A204.1 (cell line): ENCODE data around the gene MAGI3.
"Not testable (repeated sequence)": the region's sequence is repeated elsewhere in the genome, so short reads cannot be mapped to it uniquely, and the experiment has no call there.

Source experiments
- FAIRE-seq: peaks from 2 replicates; lab custom pipeline; 2012; peaks lifted over from hg19 to GRCh38; lab: Jason Lieb, UNC

MAGI3 gene

GRCh38 chr1:113517983-113518382 is 127.7 kb downstream of the MAGI3 start:
- no peak for FAIRE-seq

GRCh38 chr1:113519556-113519955 is 129.2 kb downstream of the MAGI3 start:
- FAIRE-seq: no peak

DNA sequence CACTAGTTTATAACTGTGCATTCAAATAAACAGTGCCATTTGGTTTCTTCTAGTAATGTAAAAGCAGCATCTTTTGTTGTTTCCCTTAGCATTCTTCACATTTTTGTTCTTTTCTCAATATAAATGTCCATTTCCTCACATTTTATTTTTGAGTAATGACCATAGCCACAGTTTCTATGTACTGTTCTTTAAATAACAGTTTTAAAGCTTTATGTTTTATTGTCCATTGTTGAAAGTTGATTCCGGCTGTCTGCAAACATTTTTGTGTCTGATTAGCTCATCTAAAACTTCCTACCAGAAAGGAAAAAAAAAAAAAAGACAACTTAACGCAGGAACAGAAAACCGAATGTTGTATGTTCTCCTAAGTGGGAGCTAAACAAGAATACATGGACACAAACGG is 139.7 kb downstream of the MAGI3 start:
- FAIRE-seq: no peak

DNA sequence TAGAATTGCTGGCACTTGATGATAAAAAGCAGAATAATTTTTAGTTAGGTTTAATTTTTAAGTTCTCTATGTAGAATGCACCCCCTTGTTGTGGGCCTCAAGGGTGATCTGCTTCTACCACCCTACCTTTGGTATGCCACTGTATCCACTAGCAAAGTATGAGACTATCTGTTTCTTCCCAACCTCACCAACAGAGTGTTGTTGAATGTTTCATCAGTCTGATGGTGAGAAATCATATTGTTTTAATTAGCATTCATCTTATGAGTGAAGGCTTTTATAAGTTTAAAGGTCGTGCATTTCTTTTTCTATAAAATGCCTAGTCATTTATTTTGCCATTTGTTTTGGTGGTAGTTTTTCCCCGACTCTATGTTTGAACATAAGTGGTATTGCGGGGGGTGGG is 141.0 kb downstream of the MAGI3 start:
- FAIRE-seq: no peak

DNA sequence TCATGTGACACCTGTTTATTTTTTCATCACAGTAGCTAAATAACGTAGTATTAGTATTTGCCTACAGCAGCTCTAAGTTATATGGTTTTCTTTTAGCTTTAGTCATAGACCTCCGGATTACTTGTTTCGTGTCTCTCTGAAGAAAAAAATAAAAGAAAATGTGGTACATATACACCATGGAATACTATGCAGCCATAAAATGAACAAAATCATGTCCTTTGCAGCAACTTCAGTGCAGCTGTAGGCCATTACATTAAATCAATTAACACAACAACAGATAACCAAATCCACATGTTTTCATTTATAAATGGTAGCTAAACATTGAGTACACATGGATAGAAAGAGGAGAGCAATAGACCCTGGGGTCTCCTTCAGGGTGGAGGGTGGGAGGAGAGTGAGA is 142.7 kb downstream of the MAGI3 start:
- FAIRE-seq: no peak

- FAIRE-seq: no peak
Measured at GRCh38 chr1:113534130-113534817, 144.0 kb downstream of the MAGI3 start.

GRCh38 chr1:113534875-113535274 is 144.6 kb downstream of the MAGI3 start:
- FAIRE-seq: no peak

- no peak for FAIRE-seq
Measured at GRCh38 chr1:113536182-113536780, 146.0 kb downstream of the MAGI3 start.

DNA sequence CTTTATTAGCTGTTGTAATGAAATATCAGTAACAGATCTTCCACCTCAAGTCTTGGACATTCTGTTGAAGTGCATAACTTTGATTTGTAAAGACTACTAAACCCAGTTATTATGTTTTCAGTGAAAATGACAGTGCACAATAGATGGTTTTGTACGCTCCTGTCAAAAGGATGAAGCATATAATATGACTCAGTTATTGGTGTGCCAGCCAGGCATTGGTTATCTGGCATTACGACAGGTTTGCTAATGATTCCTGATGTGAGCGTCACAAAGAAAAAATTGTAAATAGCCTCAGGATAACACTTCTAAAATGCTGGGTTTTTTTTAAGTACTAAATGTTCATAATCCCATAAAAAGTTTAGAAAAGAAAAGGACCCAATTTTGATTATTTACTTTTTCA is 147.9 kb downstream of the MAGI3 start:
- no peak for FAIRE-seq

GRCh38 chr1:113540335-113540734 is 150.0 kb downstream of the MAGI3 start:
- FAIRE-seq: no peak

DNA sequence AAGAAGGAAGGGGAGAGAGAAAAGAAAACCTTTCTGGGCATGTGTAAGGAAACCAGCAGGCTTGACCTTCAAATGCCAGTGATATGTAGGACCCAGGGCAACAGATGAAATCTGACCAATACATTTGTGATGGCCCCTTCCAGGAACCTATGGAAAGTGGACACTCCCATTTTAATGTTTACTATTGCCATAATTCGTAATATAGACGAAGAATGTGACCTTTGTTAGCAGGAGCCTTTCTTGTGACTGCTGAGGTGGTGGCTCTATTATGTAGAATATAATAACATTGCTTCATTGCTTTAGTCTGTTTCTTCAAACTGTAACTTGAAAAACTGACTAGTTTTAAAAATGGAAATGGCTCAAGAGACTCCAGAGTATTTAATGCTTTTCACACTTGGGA is 150.8 kb downstream of the MAGI3 start:
- FAIRE-seq: no peak

DNA sequence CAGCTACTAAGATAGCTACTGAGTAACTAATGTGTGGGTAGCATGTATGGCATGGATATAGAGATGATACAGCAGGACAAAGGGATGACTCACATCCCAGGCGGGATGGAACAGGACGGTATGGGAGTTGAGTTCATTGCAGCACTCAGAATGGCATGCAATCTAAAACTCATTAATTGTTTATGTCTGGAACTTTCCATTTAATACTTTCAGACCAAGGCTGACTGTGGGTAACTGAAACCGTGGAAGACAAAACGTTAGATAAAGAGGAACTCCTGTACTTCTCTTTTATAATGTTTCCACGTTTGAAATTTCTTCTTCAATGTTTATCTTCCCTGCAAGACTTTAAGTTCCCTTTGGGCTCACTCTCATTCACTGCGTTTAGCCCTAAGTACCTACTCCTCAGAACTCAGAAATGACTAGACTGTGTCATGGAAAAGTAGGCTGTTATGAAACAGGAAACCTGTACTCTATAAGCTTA is 151.9 kb downstream of the MAGI3 start:
- no peak for FAIRE-seq

DNA sequence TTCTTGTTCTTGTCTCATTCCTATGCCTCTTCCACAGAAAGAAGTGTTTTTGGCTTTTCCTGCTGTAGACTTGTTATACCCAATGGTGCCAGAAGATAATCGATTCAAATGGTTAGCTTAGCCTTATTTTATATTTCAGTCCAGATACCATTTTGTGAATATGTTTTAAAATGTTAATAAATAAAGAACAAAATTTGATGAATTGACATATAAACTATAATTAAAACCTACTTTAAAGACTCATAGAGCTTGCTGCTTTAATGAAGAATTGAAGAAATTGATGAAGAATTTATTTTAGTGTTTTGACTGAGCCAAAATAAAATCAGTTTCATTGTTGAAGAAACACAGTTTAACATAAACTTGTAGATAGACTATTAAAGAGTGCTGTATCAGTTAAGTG is 152.8 kb downstream of the MAGI3 start:
- FAIRE-seq: no peak

- FAIRE-seq: no peak
Measured at GRCh38 chr1:113545210-113545609, 154.9 kb downstream of the MAGI3 start.

GRCh38 chr1:113545626-113546025 is 155.3 kb downstream of the MAGI3 start:
- FAIRE-seq: no peak

- FAIRE-seq: no peak
Measured at GRCh38 chr1:113551728-113552127, 161.4 kb downstream of the MAGI3 start.

GRCh38 chr1:113552244-113552643 is 161.9 kb downstream of the MAGI3 start:
- FAIRE-seq: no peak

- no peak for FAIRE-seq
Measured at GRCh38 chr1:113557187-113557586, 166.9 kb downstream of the MAGI3 start.

DNA sequence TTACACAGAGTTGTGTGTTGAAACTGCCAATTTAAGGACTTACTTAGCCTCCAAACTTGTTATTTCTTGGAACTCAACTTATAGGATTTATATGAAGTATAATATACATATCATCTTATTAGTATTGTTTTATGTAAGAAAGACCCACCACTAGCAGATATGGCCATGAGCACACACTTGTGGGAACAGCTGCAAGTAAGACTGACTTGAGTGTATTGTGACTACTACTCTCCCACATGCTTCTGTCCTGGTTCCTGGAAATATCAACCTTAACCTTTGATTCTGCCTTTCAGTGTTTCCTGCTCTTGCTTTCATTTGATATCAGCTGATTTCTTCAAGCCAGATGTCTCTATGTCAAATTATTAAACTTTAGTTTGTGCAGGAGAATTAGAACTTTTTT is 175.3 kb downstream of the MAGI3 start:
- FAIRE-seq: no peak

- no peak for FAIRE-seq
Measured at GRCh38 chr1:113567427-113567826, 177.1 kb downstream of the MAGI3 start.

- not testable (repeated sequence) for FAIRE-seq
Measured at GRCh38 chr1:113575744-113576260, 185.5 kb downstream of the MAGI3 start.

- FAIRE-seq: no peak
Measured at GRCh38 chr1:113576271-113576670, 186.0 kb downstream of the MAGI3 start.

GRCh38 chr1:113579256-113580018 is 189.1 kb downstream of the MAGI3 start:
- FAIRE-seq: no peak
